ENCODE data around the gene ABHD12.
"Not testable (repeated sequence)": the region's sequence is repeated elsewhere in the genome, so short reads cannot be mapped to it uniquely, and the experiment has no call there.

ABHD12 gene

DNA sequence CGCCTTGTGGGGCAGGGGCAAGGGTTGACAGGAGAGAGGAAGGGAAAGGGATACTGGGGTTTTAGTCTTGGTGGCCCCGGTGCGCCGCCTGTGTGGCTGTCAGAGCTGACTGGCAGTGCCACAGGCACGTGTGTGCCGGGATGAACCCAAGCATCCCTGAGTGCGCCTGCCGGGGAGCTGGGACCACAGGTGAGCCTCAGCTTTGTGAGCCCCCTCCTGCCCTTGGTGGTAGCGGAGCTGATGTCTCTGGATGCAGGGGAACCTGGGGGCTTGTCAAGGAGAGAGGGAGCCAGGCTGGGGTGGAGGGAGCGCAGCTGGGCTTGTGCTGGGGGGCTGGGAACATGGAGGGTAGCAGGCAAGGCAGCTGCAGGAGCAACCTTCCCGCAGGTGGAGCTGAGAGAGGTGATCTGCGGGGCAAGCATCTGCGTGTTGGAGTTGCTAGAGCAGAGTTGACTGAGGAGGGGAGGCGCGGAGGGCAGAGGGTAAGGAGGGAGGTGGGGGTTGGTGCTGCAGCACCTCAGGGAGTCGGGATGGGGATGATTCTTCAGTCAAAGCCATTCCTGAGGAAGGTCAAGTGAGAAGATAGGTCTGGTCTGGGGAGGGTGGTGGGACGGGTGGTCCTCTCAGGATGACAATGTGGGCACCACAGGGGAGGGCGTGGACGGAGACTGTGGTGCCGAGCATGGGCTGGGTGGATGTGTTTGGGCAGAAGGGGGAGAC, 114.7 kb downstream of the ABHD12 start:
- DNase-seq = no peak

DNA sequence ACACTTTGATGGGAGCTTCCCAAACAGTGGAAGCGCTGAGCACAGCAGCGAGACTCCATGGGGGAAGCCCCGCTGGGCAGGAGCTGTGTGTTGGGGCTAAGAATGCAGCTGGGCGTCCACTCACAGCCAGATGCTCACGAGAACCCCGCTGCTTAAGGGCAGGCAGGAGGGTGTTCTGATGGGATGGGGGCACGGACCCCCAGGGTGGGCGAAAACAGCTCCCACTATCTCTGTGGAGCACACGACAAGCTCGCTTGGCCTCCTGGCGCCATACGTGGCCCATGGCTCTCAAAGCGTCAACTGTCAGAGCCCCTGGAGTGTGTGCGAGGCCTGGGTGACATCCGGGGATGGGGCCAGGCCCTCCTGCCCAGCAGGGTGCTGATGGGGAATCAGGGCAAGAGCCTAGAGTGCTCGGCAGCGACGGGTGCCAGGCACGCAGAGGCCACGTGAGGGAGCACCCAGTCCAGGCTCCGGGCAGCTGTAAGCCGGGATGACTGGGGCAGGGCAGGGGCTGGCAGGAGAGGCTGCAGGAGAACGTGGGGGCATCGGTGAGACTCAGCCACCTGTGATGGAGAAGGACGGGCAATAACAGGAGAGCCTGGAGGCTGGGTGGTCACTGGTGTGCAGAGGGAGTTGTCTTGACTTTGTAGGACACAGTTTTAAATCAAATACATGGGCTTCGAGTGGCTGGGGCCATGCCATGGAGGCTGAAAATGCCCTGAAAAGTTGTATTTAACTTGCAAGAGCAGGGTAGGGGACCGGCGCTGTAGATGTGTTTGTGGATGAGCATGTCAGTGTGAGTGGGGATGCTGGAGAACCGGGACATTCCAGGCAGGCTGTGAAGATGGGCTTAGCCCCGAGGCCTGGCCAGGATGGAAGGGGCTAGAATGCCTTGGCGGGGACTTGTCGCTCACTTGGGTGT, 115.5 kb downstream of the ABHD12 start:
- DNase-seq = no peak

DNA sequence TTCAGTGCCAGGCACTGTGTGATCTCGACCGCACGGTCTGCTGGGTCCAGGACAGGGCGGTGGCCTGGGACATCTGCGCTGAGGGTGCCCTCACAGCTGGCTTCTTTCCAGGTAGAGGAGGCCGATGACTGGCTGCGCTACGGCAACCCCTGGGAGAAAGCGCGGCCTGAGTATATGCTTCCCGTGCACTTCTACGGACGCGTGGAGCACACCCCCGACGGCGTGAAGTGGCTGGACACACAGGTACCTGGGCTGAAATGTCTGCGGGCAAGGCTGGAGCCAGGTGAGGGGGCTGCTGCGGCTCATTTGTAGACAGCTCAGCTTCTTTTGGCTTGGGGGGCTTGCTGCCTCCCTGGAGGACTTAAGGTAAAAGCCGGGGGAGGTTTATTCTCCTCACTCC, 116.2 kb downstream of the ABHD12 start:
- DNase-seq = no peak

DNA sequence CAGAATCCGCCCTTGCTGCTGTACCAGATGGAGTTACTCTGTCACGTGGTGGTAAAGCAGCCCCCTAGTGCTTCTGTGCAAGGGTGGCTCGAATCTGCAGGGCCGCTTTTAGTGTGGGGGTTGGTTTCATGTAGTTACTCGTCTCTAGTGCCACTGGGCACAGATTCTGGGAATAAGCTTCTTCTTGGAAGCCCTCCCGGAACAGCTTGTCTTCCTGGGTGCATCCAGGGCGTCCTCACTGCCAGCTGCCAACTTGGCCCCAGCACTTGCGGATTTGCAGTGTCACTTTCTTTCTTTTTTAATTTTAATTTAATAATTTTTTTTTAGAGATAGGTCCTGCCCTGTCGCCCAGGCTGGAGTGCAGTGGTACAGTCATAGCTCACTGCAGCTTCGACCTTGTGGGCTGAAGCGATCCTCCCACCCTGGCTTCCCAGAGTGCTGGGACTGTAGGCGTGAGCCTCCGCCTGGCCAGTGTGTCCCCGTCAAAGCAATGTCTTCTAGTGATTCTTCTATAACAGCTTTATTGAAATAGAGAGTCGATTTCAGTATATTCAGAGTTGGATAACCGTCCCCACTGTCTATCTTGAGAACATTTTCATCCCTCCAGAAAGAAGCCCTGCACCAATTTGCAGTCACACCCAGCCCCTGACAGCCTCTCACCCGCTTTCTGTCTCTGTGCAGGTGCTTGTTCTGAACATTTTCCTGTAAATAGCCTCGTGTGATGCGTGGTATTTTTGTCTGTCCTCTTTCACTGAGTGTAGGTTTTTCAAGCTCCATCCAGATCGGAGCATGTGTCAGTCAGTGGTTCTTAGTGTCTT, 116.9 kb downstream of the ABHD12 start:
- no peak for DNase-seq

DNA sequence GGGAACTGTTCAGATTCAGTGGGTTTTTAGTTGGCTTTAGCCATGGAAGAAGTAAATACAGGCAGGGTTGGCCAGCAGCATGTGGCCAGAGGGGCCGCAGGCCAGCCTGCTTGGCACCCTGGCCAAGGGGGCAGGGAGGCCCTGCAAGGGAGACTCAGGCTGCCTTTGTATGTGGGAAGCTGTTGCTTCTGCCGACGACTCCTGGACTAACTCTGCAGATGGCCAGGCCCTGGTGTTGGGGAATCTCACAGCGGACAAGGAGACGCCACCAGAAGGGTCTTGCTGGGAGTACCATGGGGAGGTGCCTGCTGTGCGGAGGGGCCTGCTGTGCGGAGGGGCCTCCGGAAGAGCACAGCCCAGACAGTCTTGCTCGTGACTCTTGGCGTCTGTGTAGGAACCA, 117.6 kb downstream of the ABHD12 start:
- DNase-seq = no peak

DNA sequence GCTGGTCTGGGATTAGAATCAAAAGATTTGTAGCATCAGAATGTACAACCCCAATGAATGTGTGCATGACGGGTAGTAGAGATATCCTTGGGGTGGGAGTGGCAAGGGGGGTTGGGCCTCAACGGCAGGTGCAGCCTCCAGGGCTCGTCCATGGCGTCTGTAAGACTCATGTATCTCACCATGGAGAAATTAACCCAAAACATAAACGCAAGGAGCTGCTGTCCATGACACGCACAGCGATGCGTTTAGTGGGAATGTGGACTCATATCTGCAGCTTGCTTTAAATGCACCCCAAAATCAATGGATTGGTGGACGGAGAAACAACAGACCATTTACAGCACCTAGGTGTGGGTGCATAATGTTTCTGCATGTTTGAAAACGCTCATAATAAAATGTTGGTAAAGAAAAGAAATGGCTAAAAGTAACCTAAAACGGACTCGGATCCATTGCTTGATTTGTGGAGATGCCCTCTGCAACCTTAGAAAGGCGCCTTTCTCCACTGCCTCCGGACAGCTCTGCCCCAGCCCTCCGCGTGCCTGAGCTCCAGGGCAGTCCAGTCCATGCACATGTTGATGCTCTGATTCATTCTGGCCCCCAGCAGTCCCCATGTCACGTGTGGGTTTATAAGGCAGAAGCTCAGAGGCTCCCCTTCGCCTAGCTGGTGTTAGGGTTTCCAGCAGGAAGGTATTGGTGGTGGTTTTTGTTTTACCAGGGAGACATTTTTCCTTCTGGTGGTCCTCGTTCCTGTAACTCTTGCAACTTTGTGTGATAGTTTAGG, 118.2 kb downstream of the ABHD12 start:
- DNase-seq = no peak

DNA sequence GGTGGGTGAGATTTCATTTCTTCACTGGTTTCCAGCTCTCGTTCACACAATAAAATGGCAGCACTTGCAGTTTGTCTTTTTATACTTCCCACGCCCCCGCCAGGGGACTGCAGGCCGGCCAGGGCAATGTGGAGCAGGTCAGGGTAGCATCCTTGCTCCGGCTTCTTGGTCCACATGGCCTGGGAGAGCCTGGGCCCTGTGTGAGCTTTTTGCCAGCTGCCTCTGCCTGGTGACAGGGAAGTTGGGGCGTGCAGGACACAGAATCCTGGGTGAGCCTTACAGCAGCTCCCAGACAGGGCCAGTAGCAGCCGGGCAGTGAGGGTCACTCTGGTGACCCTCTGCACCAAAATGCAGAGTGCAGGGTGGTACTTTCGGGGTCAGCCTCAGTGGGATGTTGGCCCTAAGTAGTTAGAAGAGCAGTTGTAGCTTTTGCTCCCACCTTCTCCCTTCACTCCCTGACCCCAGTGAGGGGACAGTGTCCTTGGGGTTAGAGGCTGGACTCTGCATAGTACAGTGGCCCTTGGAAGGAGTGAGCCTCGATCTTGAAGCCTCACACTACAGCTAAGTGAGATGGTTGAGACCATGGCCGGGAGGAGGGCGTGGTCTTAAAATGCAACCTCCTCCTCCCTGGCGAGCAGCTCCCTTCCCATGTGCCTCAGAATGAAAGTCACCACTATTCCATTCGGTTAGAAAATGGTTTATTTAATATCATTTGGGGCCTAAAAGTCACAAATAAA, 119.0 kb downstream of the ABHD12 start:
- no peak for DNase-seq

DNA sequence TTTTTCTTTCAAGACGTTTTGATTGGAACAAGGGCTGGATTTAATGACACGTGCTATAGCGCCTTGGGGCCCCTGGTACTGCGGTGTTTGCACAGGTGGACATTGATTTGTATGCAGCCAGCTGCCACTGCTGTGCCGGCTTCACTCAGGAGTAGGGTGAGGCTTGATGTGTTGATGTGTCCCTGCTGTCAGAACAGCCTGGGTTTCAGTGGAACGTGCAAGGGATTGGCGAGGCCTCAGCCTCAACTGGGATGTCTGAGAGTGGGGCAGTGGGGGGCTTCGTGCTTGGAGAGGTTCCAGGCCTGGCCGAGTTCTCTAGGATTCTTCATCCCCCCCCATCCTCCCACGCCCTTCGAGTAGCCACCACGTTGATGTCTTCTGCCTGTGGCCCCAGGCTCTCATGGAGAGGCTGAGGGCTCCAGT, 119.8 kb downstream of the ABHD12 start:
- no peak for DNase-seq

DNA sequence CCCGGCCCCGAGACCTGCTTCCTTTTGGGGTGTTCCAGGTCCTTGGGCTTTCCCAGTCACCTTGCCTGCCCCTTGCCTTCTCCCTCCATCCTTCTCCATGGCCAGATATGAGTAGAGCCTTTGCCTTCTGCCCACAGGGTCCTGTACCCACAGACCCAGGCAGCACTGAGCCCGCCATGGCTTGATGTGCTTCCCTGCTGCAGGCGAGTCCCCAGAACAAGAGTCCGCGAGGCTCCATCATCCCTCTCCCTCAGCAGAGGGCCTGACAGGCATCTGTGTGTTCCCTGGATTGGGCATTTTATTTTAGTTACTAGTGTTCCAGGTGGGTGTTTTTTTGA, 120.8 kb downstream of the ABHD12 start:
- DNase-seq = no peak

DNA sequence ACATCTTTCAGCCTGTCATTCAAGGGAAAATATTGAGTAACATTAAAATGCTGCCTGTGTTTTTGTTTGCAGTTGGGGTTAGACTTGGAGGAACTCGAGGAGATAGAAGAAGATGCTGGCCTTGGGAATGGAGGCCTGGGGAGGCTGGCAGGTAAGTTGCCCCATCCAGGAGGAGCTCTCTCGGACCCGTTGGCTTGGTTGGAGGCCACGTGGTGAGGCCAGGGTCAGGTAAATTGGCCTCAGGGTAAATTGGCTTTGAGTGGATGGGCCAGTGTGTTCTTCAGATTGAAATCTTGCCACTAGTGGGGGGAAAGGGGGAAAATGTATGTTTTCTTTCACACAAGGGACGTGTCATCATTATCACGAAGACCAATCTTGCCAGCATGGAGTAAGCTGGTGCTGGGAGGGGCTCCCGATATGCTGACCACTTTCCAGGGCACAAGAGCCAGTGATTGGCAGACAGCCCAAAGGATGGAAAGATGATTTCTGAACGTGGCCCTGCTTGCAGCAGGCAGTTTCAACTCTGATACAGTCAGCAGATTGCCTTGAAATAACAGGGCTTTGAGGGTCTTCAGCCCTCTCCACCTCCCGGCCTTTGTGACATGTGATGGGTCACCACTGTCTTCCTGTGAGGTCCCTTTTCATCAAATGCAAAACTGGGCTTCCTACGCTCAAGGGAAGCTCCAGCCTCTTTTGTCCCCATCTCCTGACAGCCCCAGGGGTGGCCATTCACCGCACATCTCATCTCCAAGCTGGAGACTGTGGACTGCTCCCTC, 121.4 kb downstream of the ABHD12 start:
- DNase-seq = no peak

DNA sequence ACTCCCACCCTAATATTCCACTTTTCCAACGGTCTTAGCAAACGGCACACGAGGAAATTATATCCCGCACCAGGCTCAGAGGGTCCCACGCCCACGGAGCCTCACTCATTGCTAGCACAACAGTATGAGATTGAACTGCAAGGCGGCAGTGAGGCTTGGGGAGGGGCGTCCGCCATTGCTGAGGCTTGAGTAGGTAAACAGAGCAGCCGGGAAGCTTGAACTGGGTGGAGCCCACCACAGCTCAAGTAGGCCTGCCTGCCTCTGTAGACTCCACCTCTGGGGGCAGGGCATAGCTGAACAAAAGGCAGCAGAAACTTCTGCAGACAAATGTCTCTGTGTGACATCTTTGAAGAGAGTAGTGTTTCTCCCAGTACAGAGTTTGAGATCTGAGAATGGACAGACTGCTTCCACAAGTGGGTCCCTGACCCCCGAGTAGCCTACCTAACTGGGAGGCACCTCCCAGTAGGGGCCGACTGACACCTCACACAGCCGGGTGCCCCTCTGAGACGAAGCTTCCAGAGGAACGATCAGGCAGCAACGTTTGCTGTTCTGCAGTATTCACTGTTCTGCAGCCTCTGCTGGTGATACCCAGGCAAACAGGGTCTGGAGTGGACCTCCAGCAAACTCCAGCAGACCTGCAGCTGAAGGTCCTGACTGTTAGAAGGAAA, 129.7 kb downstream of the ABHD12 start:
- DNase-seq = not testable (repeated sequence)

DNA sequence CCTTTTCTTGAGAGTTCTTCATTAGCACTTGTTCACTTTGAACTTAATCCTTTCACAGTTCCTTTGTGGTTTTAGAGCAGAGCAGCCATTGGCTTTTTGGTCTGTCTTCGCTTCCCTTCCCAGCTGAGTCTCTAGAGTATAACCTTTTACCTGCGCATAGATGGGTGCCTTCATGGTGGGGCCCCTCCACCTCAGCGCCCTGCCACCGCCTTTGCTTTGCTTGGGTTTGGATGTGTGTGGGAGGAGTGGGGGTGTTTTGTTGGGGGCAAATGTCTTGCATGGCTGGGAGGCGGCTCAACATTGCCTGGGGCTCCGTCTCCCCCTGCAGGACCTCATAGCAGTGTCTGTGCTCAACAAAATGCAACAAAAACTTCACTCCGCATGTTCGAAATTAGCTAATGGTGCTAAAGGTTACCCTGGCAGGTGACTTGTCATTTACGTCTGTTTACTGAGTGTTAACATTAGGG, 130.8 kb downstream of the ABHD12 start:
- DNase-seq = no peak

DNA sequence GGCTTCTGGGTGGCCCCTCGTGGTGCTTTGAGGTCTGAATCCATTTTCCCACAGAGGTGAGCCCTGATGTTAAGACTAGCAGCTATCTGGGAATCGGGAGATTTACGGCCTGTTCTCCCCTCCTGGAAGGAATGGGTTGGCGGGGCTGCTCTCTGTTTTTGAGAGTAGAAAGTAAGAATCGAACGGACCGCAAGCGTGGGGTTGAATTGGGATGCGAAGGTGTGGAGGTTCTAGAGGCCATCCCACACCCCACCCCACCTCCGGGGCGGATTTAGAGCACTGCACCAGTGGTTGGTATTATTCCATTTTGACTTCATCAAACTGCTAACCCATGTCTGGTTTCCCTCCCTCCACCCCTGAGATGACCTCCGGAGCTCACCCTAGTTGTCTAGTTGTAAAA, 131.3 kb downstream of the ABHD12 start:
- DNase-seq = no peak

DNA sequence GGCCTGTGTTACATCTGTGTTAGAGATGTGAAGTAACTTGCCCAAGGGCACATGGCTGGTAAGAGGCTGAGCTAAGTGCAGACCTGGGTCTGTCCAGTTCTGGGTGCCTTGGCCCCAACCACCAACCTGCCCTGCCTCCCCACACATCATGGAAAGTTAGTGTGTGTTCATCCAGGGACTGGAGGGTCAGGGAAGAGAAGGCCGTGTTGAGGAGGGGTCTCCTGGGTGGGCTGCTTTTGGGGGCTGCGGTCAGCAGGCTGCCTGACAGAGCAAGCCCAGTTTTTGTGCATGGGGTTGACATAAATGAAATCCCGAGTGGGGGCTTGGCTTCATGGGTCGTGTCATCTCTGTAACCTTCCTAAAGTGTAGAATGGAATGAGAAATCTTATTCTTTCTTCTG, 131.8 kb downstream of the ABHD12 start:
- DNase-seq = no peak

DNA sequence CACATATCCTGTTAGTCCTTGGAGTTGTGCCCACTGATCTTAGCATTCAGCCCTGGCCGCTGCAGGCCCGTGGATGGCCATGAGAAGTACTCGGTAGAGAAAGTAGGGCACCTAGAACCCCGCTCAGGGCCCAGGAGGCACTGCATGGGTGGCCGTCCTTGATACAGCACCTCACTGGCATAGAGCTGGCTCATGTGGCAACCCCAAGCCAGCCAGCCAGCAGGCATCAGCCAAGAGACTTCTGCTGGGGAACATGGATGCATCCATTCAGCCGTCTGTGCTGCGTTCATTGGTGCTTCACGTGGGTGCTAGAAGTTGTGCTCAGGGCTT, 132.2 kb downstream of the ABHD12 start:
- DNase-seq = no peak

DNA sequence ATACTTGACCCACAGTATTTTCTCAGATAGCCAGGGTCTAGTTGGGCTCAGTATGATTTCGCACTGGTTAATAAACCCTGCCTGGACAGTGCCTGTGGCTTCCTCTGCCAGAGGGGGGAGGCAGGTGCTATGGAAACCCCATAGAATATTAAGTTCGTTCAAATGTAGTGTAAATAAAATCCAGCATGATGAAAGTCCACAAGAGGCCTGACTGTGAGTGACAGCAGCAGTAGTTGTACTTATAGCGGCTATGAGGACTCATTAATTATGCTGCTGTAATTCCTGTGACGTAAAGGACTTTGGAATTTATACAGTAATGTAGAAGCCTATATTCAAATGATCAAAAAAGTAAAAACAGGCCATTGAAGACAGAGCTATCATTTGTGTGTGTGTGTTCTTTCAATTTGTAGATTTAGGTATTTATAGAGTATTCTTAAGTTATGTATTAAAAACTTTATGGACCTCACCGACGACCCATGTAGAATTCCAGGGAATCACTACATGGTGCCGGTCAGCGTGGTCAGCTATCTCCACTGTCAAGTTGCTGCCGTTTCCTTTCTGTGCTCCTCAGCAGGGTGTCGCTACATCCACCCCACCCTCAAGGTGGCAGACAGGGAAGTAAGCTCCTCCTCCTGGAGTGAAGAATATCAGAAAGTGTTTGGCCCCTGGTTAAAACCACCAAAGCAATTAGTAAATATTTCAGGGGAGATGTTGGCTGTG, 132.7 kb downstream of the ABHD12 start:
- no peak for DNase-seq

DNA sequence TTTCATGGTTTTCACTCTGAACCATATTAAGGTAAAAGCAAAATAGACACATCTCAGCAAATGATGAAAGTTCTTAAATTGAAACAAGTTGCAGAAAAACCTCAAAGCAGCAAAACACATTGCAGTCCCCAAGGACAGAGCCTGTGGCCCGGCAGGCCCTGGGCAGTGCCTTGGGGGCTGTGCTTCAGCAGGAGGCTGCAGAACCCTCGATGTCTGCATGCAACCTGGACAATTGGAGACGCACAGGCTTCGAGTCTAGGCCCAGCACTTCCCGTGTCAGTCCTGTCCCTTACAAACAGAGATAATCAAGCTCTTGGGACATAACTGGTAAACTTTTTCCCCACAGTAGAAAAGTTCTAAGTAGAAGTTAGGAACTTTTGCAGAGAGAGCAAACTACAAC, 133.5 kb downstream of the ABHD12 start:
- no peak for DNase-seq

DNA sequence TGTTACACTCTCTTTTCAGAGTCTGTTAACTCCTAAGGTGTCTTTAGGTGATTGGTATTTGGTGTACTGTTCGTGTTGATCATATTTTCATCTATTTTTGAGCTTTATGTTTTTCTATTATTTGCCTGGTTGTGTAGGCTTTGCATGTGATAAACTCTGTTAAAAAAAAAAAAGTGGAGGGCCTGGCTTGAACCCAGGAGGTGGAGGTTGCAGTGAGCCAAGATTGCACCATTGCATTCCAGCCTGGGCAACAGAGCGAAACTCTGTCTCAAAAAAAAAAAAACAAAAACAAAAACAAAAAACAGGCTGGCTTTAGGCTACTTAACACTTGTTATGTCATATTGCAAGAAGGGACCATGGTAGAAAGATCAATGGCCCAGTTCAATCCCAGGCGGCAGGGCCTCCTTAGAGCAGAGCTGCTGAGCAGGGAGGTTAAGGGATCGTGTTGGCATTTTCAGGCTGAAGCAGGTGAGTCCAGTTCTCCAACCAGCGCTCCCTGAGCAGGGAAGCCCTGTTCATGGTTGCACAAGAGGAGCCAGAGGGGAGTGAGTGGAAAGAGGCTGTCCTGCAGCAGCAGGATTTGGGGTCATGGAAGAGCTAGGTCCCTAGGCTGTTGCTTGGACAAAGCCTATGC, 134.3 kb downstream of the ABHD12 start:
- no peak for DNase-seq

DNA sequence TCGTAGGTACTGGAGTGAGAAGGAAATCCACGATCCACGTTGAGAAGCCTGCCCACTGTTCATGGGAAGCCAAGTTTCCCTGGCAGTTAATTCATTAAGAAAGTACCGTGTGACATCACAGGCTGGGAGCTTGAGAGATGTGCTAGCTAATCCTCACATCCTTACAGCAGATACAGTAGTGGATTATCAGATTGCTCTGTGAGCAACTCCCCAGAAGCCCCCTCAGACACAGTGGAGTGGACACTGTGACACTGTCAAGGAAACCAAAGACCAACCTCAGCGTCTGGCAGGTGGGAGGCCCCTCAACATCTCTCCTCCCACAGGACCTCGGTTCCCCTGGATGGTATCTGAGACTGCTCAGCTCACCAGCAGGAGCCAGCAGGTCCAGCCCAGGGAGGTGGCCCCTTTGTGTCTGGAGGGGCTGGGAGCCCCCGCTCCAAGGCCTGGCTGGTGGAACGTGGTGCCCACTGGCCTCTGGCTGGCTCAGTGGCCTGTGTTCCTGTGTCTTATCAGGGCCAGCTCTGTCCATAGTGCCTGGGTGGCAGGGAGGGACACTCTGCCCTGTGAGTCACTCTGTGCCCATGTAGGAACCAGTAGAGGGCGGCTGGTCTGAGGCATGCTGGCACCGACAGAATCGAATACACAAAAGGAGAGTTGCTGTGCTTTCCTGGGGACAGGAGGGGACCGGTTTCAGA, 135.5 kb downstream of the ABHD12 start:
- DNase-seq = no peak

Data from fibroblast of upper back skin (primary cell).